Spleen (tissue), 7 donors: ENCODE measurements around the gene MS4A4E.

ENCODE experiments used
- POLR2A ChIP-seq, 3 donors: fragments of 450-650 bp; IDR thresholded peaks; one replicate each; pipeline ENCODE4 v1.5.1; 2017; ENCODE audit warnings: antibody characterized with exemption in 3 of 3, mild to moderate bottlenecking in 1 of 3
- TF ChIP-seq, protein P1 (sequence below), 11 experiments: fragments of 200-600 bp in 7 of 11; fragments of 450-650 bp in 4 of 11; sonication (generic) in 4 of 11; IDR thresholded peaks in 8 of 11; conservative IDR thresholded peaks in 3 of 11; 1 replicate in 7 of 11; 2 replicates in 4 of 11; pipeline versions ENCODE4 v1.4.0 to v1.8.0; 2016 to 2021; ENCODE audit warnings: antibody characterized with exemption in 11 of 11, inconsistent platforms in 4 of 11, mild to moderate bottlenecking in 1 of 11
- donor health status: DM: no; HTN: no; CAD: no; lungs with moderate emphysema.
- donor health status: DM: no; HTN: no; CAD: no.
- donor health status: DM: no; HTN: no; CAD: no.

DNA sequence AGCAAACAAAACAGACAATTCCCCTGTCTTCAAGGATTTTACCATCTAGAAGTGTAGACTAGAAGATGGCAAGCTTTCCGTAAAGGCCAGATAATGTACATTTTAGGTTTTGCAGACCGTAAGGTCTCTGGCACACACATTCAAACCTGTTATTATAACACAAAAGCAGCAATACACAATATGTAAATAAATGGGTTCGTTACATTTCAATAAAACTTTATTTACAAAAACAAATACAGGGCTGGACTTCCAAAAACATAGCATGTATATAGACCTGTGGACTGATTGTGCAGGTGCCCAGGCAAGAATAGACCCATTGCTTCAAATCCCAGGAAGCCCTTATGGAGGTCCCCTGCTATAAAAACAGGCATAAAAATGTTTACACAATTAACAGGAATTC lies 33.0 kb downstream of the MS4A4E start:
- TF ChIP-seq, protein P1, sequence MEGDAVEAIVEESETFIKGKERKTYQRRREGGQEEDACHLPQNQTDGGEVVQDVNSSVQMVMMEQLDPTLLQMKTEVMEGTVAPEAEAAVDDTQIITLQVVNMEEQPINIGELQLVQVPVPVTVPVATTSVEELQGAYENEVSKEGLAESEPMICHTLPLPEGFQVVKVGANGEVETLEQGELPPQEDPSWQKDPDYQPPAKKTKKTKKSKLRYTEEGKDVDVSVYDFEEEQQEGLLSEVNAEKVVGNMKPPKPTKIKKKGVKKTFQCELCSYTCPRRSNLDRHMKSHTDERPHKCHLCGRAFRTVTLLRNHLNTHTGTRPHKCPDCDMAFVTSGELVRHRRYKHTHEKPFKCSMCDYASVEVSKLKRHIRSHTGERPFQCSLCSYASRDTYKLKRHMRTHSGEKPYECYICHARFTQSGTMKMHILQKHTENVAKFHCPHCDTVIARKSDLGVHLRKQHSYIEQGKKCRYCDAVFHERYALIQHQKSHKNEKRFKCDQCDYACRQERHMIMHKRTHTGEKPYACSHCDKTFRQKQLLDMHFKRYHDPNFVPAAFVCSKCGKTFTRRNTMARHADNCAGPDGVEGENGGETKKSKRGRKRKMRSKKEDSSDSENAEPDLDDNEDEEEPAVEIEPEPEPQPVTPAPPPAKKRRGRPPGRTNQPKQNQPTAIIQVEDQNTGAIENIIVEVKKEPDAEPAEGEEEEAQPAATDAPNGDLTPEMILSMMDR (IDR thresholded peaks at IDR 0.05 in 8 of 11, conservative IDR thresholded peaks at IDR 0.05 in 3 of 11): no peak
- no peak for TF ChIP-seq POLR2A (IDR thresholded peaks at IDR 0.05)
